A549 treated with Hydrocortisone at 1 μM for 4 hours (cell line): ENCODE data around the gene MOB1B. TPM values are rescaled to one million over a fixed set of nuclear protein-coding genes. Genes with fewer than 3 reads are reported as not detected.

Source experiments
- total RNA-seq: library from RNA; stranded (reverse); fragments of 200-300 nt; extraction: Qiagen RNA extraction; gene quantifications from 5 replicates; pipeline ENCODE4 v1.2.3, GENCODE V29; 2022

MOB1B gene
- total RNA-seq, result 4.2 to 7.9 TPM (median 5.6 TPM) in 5 replicates

DNA sequence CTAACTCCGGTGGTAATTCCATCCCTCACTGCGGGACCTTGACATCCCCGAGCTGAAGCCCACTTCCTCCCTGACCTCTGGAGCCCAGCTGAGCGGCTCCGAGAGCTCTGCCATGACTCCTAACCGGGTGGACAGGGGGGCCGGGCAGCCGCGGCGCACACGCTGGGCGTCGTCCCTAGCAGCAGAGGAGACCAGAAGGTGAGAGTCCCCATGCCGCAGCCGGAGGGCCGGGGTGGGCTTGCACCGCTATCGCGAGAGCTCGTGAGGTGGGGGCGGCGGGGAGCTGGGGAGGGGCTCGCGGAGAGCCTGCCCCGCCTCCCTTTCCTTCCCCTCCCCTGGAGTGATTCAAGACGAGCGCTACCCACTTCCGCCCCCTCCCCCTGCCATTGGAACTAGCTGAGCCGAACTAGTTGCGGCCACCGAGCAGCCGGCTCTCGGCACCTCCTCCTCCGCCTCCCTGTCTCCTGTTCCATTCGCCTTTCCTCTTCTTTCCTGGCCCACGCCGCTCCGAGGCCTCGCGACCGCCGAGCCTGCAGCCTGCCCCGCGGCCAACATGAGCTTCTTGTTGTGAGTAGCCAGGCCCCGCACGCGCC is at the start of gene MOB1B:
MOB1B (plus strand) TSS at position 386 of the 593 bp plus-strand sequence; CDS start at position 554, 168 bp downstream.

DNA sequence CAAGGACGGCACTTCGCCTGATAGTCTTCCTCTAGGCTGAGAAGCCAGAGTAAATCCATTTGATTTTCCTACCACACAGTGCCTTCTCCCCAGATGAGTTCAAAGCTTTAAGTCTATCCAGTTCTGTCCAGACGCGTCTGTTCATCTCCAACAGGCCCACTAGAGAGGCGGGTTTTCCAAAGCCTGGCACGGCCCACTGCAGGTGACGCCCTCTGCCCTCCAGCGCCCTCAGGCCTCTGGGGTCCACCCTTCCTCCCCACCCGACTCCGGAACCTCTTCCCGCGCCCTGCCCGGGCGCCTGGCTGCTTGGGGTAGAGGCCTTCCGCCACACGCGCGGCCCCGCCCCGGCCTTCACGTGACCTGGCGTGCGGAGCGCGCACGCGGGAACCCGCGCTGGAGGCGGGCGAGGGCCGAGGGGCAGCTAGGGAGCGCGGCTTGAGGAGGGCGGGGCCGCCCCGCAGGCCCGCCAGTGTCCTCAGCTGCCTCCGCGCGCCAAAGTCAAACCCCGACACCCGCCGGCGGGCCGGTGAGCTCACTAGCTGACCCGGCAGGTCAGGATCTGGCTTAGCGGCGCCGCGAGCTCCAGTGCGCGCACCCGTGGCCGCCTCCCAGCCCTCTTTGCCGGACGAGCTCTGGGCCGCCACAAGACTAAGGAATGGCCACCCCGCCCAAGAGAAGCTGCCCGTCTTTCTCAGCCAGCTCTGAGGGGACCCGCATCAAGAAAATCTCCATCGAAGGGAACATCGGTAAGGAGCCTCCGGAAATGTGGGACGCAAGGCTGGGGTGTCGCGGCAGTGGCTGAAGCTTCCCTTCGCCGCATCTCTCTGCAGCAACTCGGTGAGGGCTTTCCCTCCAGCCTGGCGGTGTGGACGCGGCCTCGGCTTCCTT is 91.3 kb downstream of the MOB1B start, which contains the start of gene DCK:
DCK (plus strand) TSS at position 469 of the 888 bp plus-strand sequence; CDS start at position 656, 187 bp downstream.

Other genes with a start within 250 kb of the MOB1B start
- gene JCHAIN, start 235.9 kb upstream of the MOB1B start, total RNA-seq, result 0.20 to 0.33 TPM (median 0.20 TPM) in 4 of 5 replicates, not detected in the other
- 32.7 to 48.2 TPM (median 35.2 TPM) in 5 replicates for gene UTP3, start 213.8 kb upstream of the MOB1B start, total RNA-seq
- gene RUFY3, start 180.4 kb upstream of the MOB1B start, total RNA-seq, result 6.8 to 9.2 TPM (median 7.5 TPM) in 5 replicates
- 74.0 to 92.8 TPM (median 75.9 TPM) in 5 replicates for gene GRSF1, start 62.5 kb upstream of the MOB1B start, total RNA-seq
- 13.1 to 22.5 TPM (median 17.6 TPM) in 5 replicates for gene DCK, start 91.3 kb downstream of the MOB1B start, total RNA-seq